ENCODE measurements around the gene U2AF2.

- TF ChIP-seq, protein P1, sequence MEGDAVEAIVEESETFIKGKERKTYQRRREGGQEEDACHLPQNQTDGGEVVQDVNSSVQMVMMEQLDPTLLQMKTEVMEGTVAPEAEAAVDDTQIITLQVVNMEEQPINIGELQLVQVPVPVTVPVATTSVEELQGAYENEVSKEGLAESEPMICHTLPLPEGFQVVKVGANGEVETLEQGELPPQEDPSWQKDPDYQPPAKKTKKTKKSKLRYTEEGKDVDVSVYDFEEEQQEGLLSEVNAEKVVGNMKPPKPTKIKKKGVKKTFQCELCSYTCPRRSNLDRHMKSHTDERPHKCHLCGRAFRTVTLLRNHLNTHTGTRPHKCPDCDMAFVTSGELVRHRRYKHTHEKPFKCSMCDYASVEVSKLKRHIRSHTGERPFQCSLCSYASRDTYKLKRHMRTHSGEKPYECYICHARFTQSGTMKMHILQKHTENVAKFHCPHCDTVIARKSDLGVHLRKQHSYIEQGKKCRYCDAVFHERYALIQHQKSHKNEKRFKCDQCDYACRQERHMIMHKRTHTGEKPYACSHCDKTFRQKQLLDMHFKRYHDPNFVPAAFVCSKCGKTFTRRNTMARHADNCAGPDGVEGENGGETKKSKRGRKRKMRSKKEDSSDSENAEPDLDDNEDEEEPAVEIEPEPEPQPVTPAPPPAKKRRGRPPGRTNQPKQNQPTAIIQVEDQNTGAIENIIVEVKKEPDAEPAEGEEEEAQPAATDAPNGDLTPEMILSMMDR (IDR thresholded peaks at IDR 0.05), result no peak
- TF ChIP-seq POLR2AphosphoS5 (IDR thresholded peaks at IDR 0.05; ENCODE audit: insufficient read depth in 1 of 2, low read depth in 1 of 2), result no peak
These were observed 33.8 kb downstream of the U2AF2 start for GRCh38 chr19:55688422-55689218.

All from vagina (tissue), 2 donors.